ENCODE results near the gene SLC9A4. TPM values are rescaled to one million over a fixed set of nuclear protein-coding genes. Genes with fewer than 3 reads are reported as not detected.

SLC9A4 gene
- total and polyA plus RNA-seq, 5 donors, result not detected

GRCh38 chr2:102455061-102455670, 17.9 kb upstream of the SLC9A4 start:
- Histone ChIP-seq H3K27ac (ENCODE audit: low read length) (no peak overlapping the region), H3K4me1 (ENCODE audit: control insufficient read depth, insufficient read depth, low read length) (no peaks in the 10 kb centered on the region), H3K27me3 (ENCODE audit: control insufficient read depth, insufficient read depth) (no peaks in the 10 kb centered on the region), H3K9me3 (ENCODE audit: control insufficient read depth, low read length) (no peaks in the 10 kb centered on the region), H3K4me3 (ENCODE audit: low read length) (no peak overlapping the region)
- intact Hi-C loops (cut with DNase I), result no loop called here
- DNase-seq (no peak), ATAC-seq (no peak)
- 77% methylated on average over 2 of the region's 2 CpGs for WGBS

- intact Hi-C loops (cut with DNase I), result no loop called here
- Histone ChIP-seq H3K27ac (ENCODE audit: low read length) (no peak overlapping the region), H3K9me3 (ENCODE audit: control insufficient read depth, low read length) (no peaks in the 10 kb centered on the region), H3K4me3 (ENCODE audit: low read length) (no peak overlapping the region), H3K4me1 (ENCODE audit: control insufficient read depth, insufficient read depth, low read length) (no peaks in the 10 kb centered on the region), H3K27me3 (ENCODE audit: control insufficient read depth, insufficient read depth) (no peaks in the 10 kb centered on the region)
- no peak for DNase-seq
- ATAC-seq, result no peak
- WGBS, result 64% methylated on average over 1 of the region's 1 CpG
Observed at GRCh38 chr2:102460467-102460866, 12.6 kb upstream of the SLC9A4 start.

- H3K4me3 ChIP-seq (ENCODE audit: low read length), result no peak overlapping the region
- no peaks in the 10 kb centered on the region for H3K4me1 ChIP-seq (ENCODE audit: control insufficient read depth, insufficient read depth, low read length)
- DNase-seq (no peak), ATAC-seq (no peak)
- no peaks in the 10 kb centered on the region for H3K27me3 ChIP-seq (ENCODE audit: control insufficient read depth, insufficient read depth)
- H3K9me3 ChIP-seq (ENCODE audit: control insufficient read depth, low read length), result no peaks in the 10 kb centered on the region
- 84% methylated on average over 6 of the region's 6 CpGs for WGBS
- no peak overlapping the region for H3K27ac ChIP-seq (ENCODE audit: low read length)
- intact Hi-C loops (cut with DNase I), result no loop called here
Observed at GRCh38 chr2:102461188-102461587, 11.8 kb upstream of the SLC9A4 start.

- Histone ChIP-seq H3K4me1 (ENCODE audit: control insufficient read depth, insufficient read depth, low read length) (no peaks in the 10 kb centered on the region), H3K9me3 (ENCODE audit: control insufficient read depth, low read length) (no peaks in the 10 kb centered on the region), H3K27ac (ENCODE audit: low read length) (no peak overlapping the region), H3K4me3 (ENCODE audit: low read length) (no peak overlapping the region), H3K27me3 (ENCODE audit: control insufficient read depth, insufficient read depth) (no peaks in the 10 kb centered on the region)
- no peak for ATAC-seq
- intact Hi-C loops (cut with DNase I), result no loop called here
- WGBS, result 94% methylated on average over 5 of the region's 5 CpGs
- no peak for DNase-seq
Observed at GRCh38 chr2:102463160-102463559, 9.9 kb upstream of the SLC9A4 start.

GRCh38 chr2:102470168-102470567, 2.9 kb upstream of the SLC9A4 start:
- no peaks in the 10 kb centered on the region for H3K27me3 ChIP-seq (ENCODE audit: control insufficient read depth, insufficient read depth)
- H3K9me3 ChIP-seq (ENCODE audit: control insufficient read depth, low read length), result no peaks in the 10 kb centered on the region
- H3K4me1 ChIP-seq (ENCODE audit: control insufficient read depth, insufficient read depth, low read length), result no peaks in the 10 kb centered on the region
- H3K4me3 ChIP-seq (ENCODE audit: low read length), result no peak overlapping the region
- 74% methylated on average over 1 of the region's 1 CpG for WGBS
- intact Hi-C loops (cut with DNase I), result loop anchor here in 2 of 4 donors (5.0 kb wide), 1 partner anchor 232 kb away; no protein-coding TSS in a partner anchor
- ATAC-seq (no peak), DNase-seq (no peak)
- H3K27ac ChIP-seq (ENCODE audit: low read length), result no peak overlapping the region

- Histone ChIP-seq H3K27ac (ENCODE audit: low read length) (no peak overlapping the region), H3K4me1 (ENCODE audit: control insufficient read depth, insufficient read depth, low read length) (no peaks in the 10 kb centered on the region), H3K4me3 (ENCODE audit: low read length) (no peak overlapping the region), H3K9me3 (ENCODE audit: control insufficient read depth, low read length) (no peaks in the 10 kb centered on the region), H3K27me3 (ENCODE audit: control insufficient read depth, insufficient read depth) (no peaks in the 10 kb centered on the region)
- DNase-seq (no peak), ATAC-seq (no peak)
- intact Hi-C loops (cut with DNase I), result loop anchor here in 2 of 4 donors (5.0 kb wide), 1 partner anchor 229 kb away; no protein-coding TSS in a partner anchor
- WGBS, result 73% methylated on average over 3 of the region's 3 CpGs
Observed at GRCh38 chr2:102473631-102474030, 605 bp downstream of the SLC9A4 start.

- Histone ChIP-seq H3K4me1 (ENCODE audit: control insufficient read depth, insufficient read depth, low read length) (no peaks in the 10 kb centered on the region), H3K4me3 (ENCODE audit: low read length) (no peak overlapping the region), H3K27me3 (ENCODE audit: control insufficient read depth, insufficient read depth) (no peaks in the 10 kb centered on the region), H3K9me3 (ENCODE audit: control insufficient read depth, low read length) (no peaks in the 10 kb centered on the region), H3K27ac (ENCODE audit: low read length) (no peak overlapping the region)
- ATAC-seq (no peak), DNase-seq (no peak)
- intact Hi-C loops (cut with DNase I), result loop anchor here in 3 of 4 donors (5.0 kb wide), 1 partner anchor 228 kb away; no protein-coding TSS in a partner anchor
Observed at GRCh38 chr2:102474785-102475184, 1.8 kb downstream of the SLC9A4 start.

- 86% methylated on average over 36 of the region's 36 CpGs for WGBS
- H3K27me3 ChIP-seq (ENCODE audit: control insufficient read depth, insufficient read depth), result no peaks in the 10 kb centered on the region
- DNase-seq (peak in 1 of 3 donors; percentile 58), ATAC-seq (no peak)
- no peaks in the 10 kb centered on the region for H3K4me1 ChIP-seq (ENCODE audit: control insufficient read depth, insufficient read depth, low read length)
- no peaks in the 10 kb centered on the region for H3K9me3 ChIP-seq (ENCODE audit: control insufficient read depth, low read length)
- intact Hi-C loops (cut with DNase I), result loop anchor here in 1 of 4 donors (5.0 kb wide), 1 partner anchor 223 kb away; no protein-coding TSS in a partner anchor
- H3K4me3 ChIP-seq (ENCODE audit: low read length), result no peak overlapping the region
- no peak overlapping the region for H3K27ac ChIP-seq (ENCODE audit: low read length)
Observed at GRCh38 chr2:102478686-102479470, 5.9 kb downstream of the SLC9A4 start.

GRCh38 chr2:102480285-102481195, 7.5 kb downstream of the SLC9A4 start:
- intact Hi-C loops (cut with DNase I), result no loop called here

GRCh38 chr2:102481931-102482330, 8.9 kb downstream of the SLC9A4 start:
- Histone ChIP-seq H3K4me1 (ENCODE audit: control insufficient read depth, insufficient read depth, low read length) (no peaks in the 10 kb centered on the region), H3K27ac (ENCODE audit: low read length) (no peak overlapping the region), H3K4me3 (ENCODE audit: low read length) (no peak overlapping the region), H3K27me3 (ENCODE audit: control insufficient read depth, insufficient read depth) (no peaks in the 10 kb centered on the region), H3K9me3 (ENCODE audit: control insufficient read depth, low read length) (no peaks in the 10 kb centered on the region)
- WGBS, result 74% methylated on average over 7 of the region's 7 CpGs
- ATAC-seq (no peak), DNase-seq (no peak)
- intact Hi-C loops (cut with DNase I), result no loop called here

More at GRCh38 chr2:102480285-102481195, 7.5 kb downstream of the SLC9A4 start:
- DNase-seq, result no peak
- Histone ChIP-seq H3K27me3 (ENCODE audit: control insufficient read depth, insufficient read depth) (no peaks in the 10 kb centered on the region), H3K27ac (ENCODE audit: low read length) (no peak overlapping the region), H3K9me3 (ENCODE audit: control insufficient read depth, low read length) (no peaks in the 10 kb centered on the region), H3K4me1 (ENCODE audit: control insufficient read depth, insufficient read depth, low read length) (no peaks in the 10 kb centered on the region), H3K4me3 (ENCODE audit: low read length) (no peak overlapping the region)
- ATAC-seq, result no peak
- 76% methylated on average over 11 of the region's 11 CpGs for WGBS

- WGBS, result 89% methylated on average over 6 of the region's 6 CpGs
- intact Hi-C loops (cut with DNase I), result no loop called here
- no peak overlapping the region for H3K27ac ChIP-seq (ENCODE audit: low read length)
- H3K9me3 ChIP-seq (ENCODE audit: control insufficient read depth, low read length), result no peaks in the 10 kb centered on the region
- ATAC-seq (no peak), DNase-seq (no peak)
- no peaks in the 10 kb centered on the region for H3K4me1 ChIP-seq (ENCODE audit: control insufficient read depth, insufficient read depth, low read length)
- no peak overlapping the region for H3K4me3 ChIP-seq (ENCODE audit: low read length)
- H3K27me3 ChIP-seq (ENCODE audit: control insufficient read depth, insufficient read depth), result no peaks in the 10 kb centered on the region
Observed at GRCh38 chr2:102483086-102483485, 10.1 kb downstream of the SLC9A4 start.

Measured in right cardiac atrium (tissue), 5 donors.